ENCODE data around the gene AIPL1.
A peak's percentile ranks its signal among the peaks of the same experiment; 100 is the strongest.

The AIPL1 gene

DNA sequence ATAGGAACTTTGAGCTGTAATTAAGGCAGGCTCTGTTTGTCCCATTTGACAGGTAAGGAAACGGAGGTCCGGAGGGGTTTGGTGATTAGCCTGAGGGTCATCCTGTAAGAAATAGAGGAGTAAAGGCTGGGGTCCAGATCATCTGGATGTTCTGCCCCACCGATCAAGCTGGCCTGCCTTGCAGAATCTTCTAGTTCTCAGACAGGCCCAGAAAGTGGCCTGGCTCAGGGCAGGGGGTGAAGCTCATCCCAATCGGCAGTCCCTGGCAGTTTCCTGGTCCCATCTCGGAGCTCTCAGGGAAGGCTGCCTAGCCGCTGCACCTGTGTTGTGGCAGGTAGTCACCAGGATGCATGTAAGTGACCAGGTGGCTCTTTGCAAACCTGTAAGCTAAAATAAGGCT lies 13.6 kb upstream of the AIPL1 start:
- DNase-seq: no peak

DNA sequence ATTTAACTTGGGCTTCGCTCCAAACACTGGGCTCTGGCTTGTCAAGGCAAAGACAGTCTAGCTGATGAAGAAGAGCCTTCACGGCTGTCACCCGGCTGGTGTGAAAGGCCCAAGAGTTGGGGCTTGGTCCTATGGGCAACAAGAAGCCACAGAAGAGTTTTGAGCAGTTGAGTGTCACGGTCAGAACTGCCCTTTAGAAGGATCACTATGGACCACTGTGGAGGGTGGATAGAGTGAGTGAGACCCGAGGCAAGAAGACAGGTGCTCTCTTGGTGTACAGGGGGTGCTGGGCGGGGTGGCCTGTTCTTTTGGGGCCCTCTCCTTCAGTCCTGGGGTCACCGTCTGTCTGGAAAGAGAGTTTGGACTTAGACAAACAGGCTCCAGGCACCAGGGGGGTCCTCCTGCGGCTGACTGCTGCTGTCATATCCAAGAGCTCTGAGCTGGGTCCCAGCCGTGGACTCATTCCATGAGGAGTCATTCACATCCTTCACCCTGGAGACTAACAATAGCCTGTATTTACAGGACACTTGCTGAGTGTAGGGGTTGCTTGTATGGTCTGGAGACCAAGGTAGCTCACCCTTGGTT lies 11.7 kb upstream of the AIPL1 start:
- no peak for DNase-seq

DNA sequence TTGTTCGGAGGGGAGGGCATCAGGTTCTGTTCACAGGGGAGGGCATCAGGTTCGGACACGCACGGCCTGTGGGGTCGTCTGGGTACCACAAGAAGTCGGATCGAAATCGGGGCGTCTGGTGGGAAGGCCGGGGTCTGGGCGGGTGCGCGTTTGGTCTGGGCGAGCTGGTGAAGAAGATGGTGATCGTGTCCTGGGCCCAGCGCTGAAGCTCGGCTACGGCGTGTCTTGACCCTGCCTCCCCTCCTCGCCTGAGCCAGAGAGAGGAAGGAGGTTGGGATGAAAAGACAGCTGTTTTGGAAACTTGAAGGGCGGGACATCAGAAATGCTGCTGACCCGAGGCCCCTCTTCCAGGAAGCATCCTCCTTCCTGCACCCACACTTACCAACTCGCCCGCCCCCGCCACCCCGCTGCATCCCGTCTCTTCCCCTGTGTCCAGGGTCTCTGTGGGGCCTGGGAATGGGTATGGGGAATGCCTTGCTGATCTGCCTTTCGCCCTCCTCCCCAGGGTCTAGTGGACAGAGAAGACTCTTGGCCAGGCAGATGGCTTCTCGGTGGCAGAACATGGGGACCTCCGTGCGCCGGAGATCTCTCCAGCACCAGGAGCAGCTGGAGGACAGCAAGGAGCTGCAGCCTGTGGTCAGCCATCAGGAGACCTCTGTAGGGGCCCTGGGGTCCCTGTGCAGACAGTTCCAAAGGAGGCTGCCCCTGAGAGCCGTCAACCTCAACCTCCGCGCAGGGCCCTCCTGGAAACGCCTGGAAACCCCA lies 9.8 kb upstream of the AIPL1 start:
- no peak for DNase-seq

GRCh38 chr17:6443692-6444570 lies 9.0 kb upstream of the AIPL1 start, which contains the start of gene PIMREG:
Gene PIMREG (plus strand): TSS chr17:6444455. CDS start chr17:6445111, 656 bp downstream.
- DNase-seq: peak; percentile 97

GRCh38 chr17:6442775-6443174 lies 7.9 kb upstream of the AIPL1 start:
- no peak for DNase-seq

- no peak for DNase-seq
Observed at GRCh38 chr17:6439951-6440350, 5.0 kb upstream of the AIPL1 start.

- DNase-seq: no peak
Observed at GRCh38 chr17:6437956-6438355, 3.0 kb upstream of the AIPL1 start.

GRCh38 chr17:6437466-6437865 lies 2.5 kb upstream of the AIPL1 start:
- DNase-seq: no peak

DNA sequence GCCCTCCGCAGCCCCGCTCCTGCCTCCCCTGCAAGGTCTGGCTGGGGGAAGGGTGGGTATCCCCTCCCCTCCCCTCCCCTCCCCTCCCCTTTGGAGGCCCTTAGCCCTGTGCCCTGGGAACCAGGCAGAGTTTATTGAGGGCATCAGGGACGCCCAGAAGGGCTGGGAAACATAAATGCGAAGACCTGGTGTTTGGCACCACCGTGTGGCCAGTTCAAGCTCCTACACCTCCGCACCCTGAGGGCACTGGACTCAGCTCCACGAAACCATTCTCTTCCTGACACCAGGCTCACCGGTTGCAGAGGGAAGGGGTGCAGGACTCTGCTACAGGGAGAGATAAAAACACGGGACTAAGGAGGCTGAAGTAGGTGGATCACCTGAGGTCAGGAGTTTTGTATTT lies 1.0 kb upstream of the AIPL1 start:
- DNase-seq: peak; percentile 73

DNA sequence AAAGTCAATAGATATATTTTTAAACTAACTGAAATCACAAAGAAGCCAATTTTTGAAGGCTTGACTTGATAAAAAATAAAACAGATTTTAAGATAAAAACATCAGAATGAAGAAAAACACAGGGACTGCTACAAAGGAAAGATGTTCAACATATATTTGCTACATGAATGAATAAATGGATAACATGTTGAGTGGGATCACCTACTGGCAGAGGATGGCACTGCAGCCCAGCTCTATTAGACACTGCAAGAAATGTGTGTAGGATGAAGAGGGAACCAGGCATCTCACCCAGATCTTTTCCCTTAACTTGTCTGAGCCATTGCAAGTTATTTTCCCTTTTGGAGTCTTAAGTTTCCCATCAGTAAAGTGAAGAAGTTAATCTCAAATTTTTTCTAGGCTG lies 4.2 kb downstream of the AIPL1 start:
- no peak for DNase-seq

GRCh38 chr17:6429266-6429665 lies 5.7 kb downstream of the AIPL1 start:
- DNase-seq: no peak

DNA sequence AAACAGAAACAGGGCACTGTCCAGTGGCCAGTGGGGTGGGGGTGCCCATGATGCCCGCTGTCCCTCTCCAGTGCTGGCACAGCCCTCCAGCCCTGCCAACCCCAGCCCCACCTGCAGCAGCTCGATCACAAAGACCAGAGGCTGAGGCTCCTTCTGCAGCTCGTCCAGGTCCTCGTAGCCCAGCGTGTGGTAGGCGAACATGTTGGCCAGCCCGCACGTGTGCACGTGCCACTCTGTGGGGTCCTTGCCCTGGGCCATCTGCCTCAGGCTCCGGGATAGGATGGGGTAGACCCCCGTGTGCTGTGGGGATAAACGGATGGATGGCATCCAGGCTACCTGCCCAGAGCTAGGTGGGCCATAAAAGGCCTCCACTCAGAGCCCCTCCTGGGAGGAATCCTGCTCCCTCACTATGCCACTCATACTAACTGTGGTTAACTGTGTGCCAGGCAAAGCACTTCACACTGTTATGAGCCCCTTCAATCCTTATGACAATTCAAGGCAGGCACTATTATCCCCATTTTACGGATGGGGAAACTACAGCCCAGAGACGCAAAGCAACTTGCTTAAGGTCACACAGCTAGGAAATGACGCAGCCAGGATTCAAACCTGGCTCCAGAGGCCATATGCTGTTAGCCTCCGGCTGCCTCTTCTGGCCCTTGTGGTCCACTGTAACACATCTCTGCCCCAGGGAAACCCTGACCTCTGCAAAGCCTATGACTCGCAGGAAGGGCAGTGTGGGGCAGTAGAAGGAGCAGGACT lies 6.5 kb downstream of the AIPL1 start:
- DNase-seq: no peak

DNA sequence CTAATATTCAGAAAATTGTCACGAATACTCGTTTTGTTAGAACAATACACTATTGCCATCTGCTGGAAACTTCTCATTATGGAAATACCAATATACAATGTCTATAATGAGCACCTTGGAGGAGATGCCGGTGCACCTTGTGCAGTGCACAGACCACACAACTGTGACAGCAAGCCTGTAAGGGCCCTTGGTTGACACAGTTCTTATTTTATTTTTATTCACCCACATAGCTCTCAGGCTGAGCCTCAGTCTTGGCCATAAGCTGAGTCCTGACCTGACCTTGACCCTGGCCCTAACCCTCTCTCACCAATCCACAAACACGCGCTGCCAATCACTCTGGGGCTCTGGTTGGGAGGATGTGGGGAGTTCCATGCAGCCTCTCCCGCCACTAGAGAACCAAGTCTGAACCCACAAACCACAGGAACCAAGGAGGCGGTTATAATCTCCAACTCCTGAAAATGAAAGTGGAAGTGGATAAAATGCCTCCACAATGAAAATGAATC lies 7.6 kb downstream of the AIPL1 start:
- DNase-seq: peak; percentile 69

DNA sequence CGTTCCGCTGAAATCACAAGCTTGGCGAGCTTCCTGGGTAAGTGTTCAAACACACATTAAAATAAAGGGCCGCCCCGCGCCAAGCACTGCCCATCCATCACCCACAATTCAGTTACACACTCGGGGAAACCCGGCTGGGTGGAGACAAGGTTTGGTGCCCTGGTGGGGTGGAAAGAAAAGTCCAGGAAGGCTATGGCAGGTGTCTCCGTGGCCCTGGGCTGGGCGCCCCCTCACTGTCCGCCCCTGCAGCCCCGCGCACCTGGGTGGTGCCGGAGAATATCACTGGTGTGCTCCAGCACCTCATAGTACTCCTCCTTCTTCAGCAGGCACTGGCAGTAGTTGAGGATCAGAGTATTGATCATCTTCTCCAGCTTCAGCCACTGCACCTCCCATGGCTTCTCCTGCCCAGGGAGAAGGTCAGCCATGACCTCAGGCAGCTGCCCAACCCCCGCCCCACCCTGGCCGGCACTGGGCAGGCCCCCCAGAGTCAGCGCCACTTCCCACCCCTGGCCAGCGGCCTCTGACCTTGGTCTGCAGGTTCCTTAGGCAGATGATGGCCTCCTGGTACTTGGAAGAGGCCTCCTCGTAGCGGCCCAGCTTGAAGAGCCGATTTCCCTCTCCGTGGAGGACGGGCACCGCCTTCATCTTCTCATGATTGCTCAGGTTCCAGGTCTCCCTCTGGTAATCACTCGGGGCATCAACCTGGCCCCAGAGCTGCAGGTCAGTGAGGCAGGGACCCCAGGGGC lies 8.4 kb downstream of the AIPL1 start:
- no peak for DNase-seq

GRCh38 chr17:6425407-6425806 lies 9.5 kb downstream of the AIPL1 start:
- no peak for DNase-seq

DNA sequence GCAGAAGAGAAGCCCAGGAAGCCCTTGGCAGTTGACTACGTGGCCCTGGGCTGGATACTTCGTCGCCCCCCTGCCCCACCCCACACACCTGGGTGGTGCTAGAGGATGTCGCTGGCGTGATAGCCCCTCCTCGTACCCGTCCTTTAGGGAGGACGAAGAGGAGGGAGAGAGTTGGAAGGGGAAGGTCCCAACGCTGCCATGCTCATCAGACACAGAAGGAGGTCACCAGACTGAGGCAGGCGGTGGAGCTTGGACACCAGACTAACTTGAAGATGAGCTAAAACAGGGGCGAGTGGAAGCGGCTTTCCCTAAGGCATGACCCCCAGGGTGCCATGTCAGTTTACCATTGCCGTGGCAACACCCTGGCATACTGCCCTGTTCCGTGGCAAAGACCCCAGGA lies 11.0 kb downstream of the AIPL1 start:
- DNase-seq: no peak

GRCh38 chr17:6422654-6423241 lies 12.2 kb downstream of the AIPL1 start:
- no peak for DNase-seq

DNA sequence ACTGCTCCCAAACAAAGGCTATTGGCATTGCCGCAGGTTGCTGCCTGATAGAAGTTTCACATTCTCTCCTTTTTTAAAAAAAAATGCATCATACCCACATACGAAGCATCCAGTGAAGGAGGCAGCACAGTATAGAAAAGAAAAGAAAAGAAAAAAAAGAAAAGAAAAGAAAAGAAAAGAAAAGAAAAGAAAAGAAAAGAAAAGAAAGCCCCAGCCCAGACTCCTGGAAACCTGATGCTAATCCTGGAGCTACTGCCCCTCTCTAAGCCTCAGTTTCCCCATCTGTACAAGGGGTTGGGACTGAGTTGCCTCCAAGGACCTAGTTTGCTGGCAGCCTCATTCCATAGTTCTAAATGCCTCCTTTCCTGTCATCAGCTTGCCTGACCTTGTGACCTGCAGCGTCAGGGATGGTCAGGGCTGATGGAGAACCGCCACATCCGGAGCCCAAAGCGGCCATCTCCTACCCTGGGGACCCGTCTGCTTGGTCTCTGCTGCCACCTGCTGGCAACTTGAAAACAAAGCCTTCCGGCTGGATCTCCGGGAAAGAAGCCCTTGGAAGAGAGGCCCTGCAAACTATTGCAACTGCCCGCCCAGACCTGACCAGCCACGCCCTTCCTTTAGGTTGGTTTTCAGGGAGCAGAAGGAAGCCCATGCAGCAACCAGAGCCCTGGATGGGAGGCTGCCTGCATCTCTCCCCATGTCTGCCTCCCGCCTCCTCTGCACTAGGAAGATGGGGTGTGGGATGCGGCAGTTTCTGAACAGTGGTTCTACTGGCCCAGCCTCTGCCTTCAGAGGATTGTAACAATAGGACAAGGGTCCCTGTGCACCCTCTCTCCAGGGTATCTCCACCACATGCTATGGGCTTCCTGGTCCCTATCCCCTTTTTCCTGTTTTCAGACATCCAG lies 13.0 kb downstream of the AIPL1 start:
- peak; percentile 82 for DNase-seq

DNA sequence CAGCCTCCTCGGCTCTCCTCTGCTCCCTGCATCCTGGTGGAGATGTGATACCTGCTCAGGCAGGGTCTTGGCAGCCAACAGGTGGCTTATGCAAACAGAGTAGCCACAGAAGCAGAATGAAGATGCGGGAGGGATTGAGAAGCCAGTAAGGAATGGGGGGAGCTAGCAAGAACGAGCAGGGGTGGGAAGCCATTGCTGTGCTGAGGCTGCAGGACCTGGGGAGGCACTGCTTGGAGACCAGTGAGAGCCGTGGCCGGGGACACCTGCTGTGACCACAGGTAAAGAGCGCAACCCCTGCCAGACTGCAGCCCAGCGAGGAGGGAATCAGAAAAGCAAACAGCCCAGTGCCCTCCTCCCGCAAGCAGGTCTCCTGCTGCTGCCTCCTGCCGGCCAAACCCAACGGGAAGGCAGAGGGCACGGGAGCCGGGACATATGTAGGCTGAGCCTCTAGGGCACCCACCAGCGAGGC lies 14.7 kb downstream of the AIPL1 start:
- peak; percentile 46 for DNase-seq

GRCh38 chr17:6415616-6416015 lies 19.3 kb downstream of the AIPL1 start:
- no peak for DNase-seq

Measured in stimulated activated CD4-positive, alpha-beta T cell treated with anti-CD3 and anti-CD28 coated beads, Interleukin-15, amount 100 ng/mL, for 24 hours (primary cell).